HEK293 (cell line): Measurements from ENCODE around the gene SLMAP.

Experiments
- CTCF ChIA-PET: fragments of 350-600 bp; formaldehyde crosslinking; extraction: SDS; loops from one replicate; lab custom pipeline; 2021; ENCODE audit warnings: antibody characterized with exemption; lab: Yijun Ruan, JAX
- POLR2A ChIA-PET: fragments of 300-600 bp; formaldehyde crosslinking; extraction: SDS; loops from one replicate; lab custom pipeline; 2020; ENCODE audit warnings: antibody characterized with exemption, inconsistent platforms; lab: Yijun Ruan, JAX
- H3K27ac ChIP-seq: fragments of 200-500 bp; sonication (Bioruptor generic); 2 replicates; pipeline ENCODE4 v1.5.1; 2014; ENCODE audit warnings: low read depth, low read length, control low read depth, inconsistent platforms; ENCODE audit errors: extremely low read depth
- H3K36me3 ChIP-seq, 2 experiments: fragments of 200-500 bp in 1 of 2; sonication (Bioruptor generic) in 1 of 2; 1 replicate in 1 of 2; 2 replicates in 1 of 2; pipeline ENCODE4 v1.5.1; 2014 to 2017; ENCODE audit warnings: inconsistent platforms in 2 of 2, low read length in 2 of 2; ENCODE audit not compliant: control insufficient read depth in 2 of 2, insufficient read depth in 1 of 2
- H3K4me1 ChIP-seq: fragments of 200-500 bp; sonication (Bioruptor generic); 2 replicates; pipeline ENCODE4 v1.5.1; 2014; ENCODE audit warnings: mild to moderate bottlenecking, low read length, inconsistent platforms; ENCODE audit not compliant: control insufficient read depth, insufficient read depth
- H3K4me3 ChIP-seq: 2 replicates; pipeline ENCODE4 v1.5.1; 2011; ENCODE audit warnings: low read depth, mild to moderate bottlenecking, control low read depth, low read length, moderate library complexity
- H3K9me3 ChIP-seq: fragments of 200-500 bp; sonication (Bioruptor generic); 2 replicates; pipeline ENCODE4 v1.5.1; 2014; ENCODE audit warnings: low read depth, low read length, inconsistent platforms; ENCODE audit not compliant: control insufficient read depth, insufficient read depth
- BCL11A ChIP-seq: fragments of 450-650 bp; formaldehyde crosslinking; IDR thresholded peaks from 2 replicates; pipeline ENCODE4 v1.5.1; 2016; ENCODE audit warnings: low read depth, missing biosample characterization, missing genetic modification characterization
- GLIS2 ChIP-seq: fragments of 450-650 bp; formaldehyde crosslinking; IDR thresholded peaks from 2 replicates; pipeline ENCODE4 v1.5.1; 2016; ENCODE audit warnings: missing biosample characterization, missing genetic modification characterization
- MEIS1 ChIP-seq: sonication (generic); formaldehyde crosslinking; IDR thresholded peaks from 2 replicates; pipeline ENCODE4 v1.8.1; 2022; ENCODE audit warnings: missing genetic modification reagents, mild to moderate bottlenecking, borderline replicate concordance
- ZBTB48 ChIP-seq: fragments of 450-650 bp; formaldehyde crosslinking; IDR thresholded peaks from 2 replicates; pipeline ENCODE4 v1.5.1; 2016; ENCODE audit warnings: missing biosample characterization, missing genetic modification characterization
- ZFHX2 ChIP-seq: fragments of 450-650 bp; formaldehyde crosslinking; conservative IDR thresholded peaks from 2 replicates; pipeline ENCODE4 v1.5.1; 2016; ENCODE audit warnings: missing biosample characterization, missing genetic modification characterization
- ZFP3 ChIP-seq: fragments of 450-650 bp; formaldehyde crosslinking; IDR thresholded peaks from 2 replicates; pipeline ENCODE4 v1.5.1; 2016; ENCODE audit warnings: low read depth, missing biosample characterization, missing genetic modification characterization
- ZFP69B ChIP-seq: fragments of 450-650 bp; formaldehyde crosslinking; IDR thresholded peaks from 2 replicates; pipeline ENCODE4 v1.5.1; 2016; ENCODE audit warnings: missing biosample characterization, missing genetic modification characterization
- ZNF10 ChIP-seq: fragments of 450-650 bp; formaldehyde crosslinking; IDR thresholded peaks from 2 replicates; pipeline ENCODE4 v1.5.1; 2017; ENCODE audit warnings: missing biosample characterization, missing genetic modification characterization
- ZNF112 ChIP-seq: fragments of 450-650 bp; formaldehyde crosslinking; IDR thresholded peaks from 2 replicates; pipeline ENCODE4 v1.5.0; 2017; ENCODE audit warnings: missing biosample characterization, missing genetic modification characterization
- ZNF2 ChIP-seq: fragments of 450-650 bp; formaldehyde crosslinking; IDR thresholded peaks from 2 replicates; pipeline ENCODE4 v1.5.1; 2016; ENCODE audit warnings: missing biosample characterization, missing genetic modification characterization
- ZNF214 ChIP-seq: fragments of 450-650 bp; formaldehyde crosslinking; IDR thresholded peaks from 2 replicates; pipeline ENCODE4 v1.5.1; 2017; ENCODE audit warnings: missing biosample characterization, mild to moderate bottlenecking, missing genetic modification characterization, borderline replicate concordance
- ZNF223 ChIP-seq: fragments of 450-650 bp; formaldehyde crosslinking; IDR thresholded peaks from 2 replicates; pipeline ENCODE4 v1.5.1; 2016; ENCODE audit warnings: missing biosample characterization, missing genetic modification characterization
- ZNF292 ChIP-seq: fragments of 450-650 bp; formaldehyde crosslinking; IDR thresholded peaks from 2 replicates; pipeline ENCODE4 v1.5.1; 2016; ENCODE audit warnings: low read depth, missing biosample characterization, missing genetic modification characterization, borderline replicate concordance
- ZNF354C ChIP-seq: fragments of 450-650 bp; formaldehyde crosslinking; IDR thresholded peaks from 2 replicates; pipeline ENCODE4 v1.5.1; 2016; ENCODE audit warnings: missing biosample characterization, missing genetic modification characterization, low read depth, borderline replicate concordance
- ZNF510 ChIP-seq: fragments of 450-650 bp; formaldehyde crosslinking; IDR thresholded peaks from 2 replicates; pipeline ENCODE4 v1.5.1; 2018; ENCODE audit warnings: mild to moderate bottlenecking, missing genetic modification characterization, missing biosample characterization; ENCODE audit not compliant: insufficient replicate concordance
- ZNF549 ChIP-seq: fragments of 450-650 bp; IDR thresholded peaks from 2 replicates; pipeline ENCODE4 v1.5.1; 2018; ENCODE audit warnings: missing biosample characterization, missing genetic modification characterization, mild to moderate bottlenecking, inconsistent platforms, moderate library complexity
- ZNF596 ChIP-seq: fragments of 450-650 bp; IDR thresholded peaks from 2 replicates; pipeline ENCODE4 v1.5.0; 2018; ENCODE audit warnings: missing biosample characterization, mild to moderate bottlenecking, missing genetic modification characterization, moderate library complexity
- ZNF623 ChIP-seq: fragments of 450-650 bp; formaldehyde crosslinking; IDR thresholded peaks from 2 replicates; pipeline ENCODE4 v1.5.1; 2016; ENCODE audit warnings: missing biosample characterization, missing genetic modification characterization
- ZNF629 ChIP-seq: fragments of 450-650 bp; formaldehyde crosslinking; IDR thresholded peaks from 2 replicates; pipeline ENCODE4 v1.5.1; 2017; ENCODE audit warnings: missing biosample characterization, missing genetic modification characterization
- ZNF658 ChIP-seq: fragments of 450-650 bp; formaldehyde crosslinking; IDR thresholded peaks from 2 replicates; pipeline ENCODE4; 2016; ENCODE audit warnings: missing biosample characterization, missing genetic modification characterization
- ZNF660 ChIP-seq: fragments of 450-650 bp; IDR thresholded peaks from 2 replicates; pipeline ENCODE4 v1.5.1; 2018; ENCODE audit warnings: missing biosample characterization, mild to moderate bottlenecking, missing genetic modification characterization
- ZNF664 ChIP-seq: fragments of 450-650 bp; formaldehyde crosslinking; IDR thresholded peaks from 2 replicates; pipeline ENCODE4 v1.5.1; 2016; ENCODE audit warnings: missing biosample characterization, missing genetic modification characterization
- ZNF777 ChIP-seq: fragments of 450-650 bp; formaldehyde crosslinking; IDR thresholded peaks from 2 replicates; pipeline ENCODE4 v1.5.1; 2017; ENCODE audit warnings: missing biosample characterization, missing genetic modification characterization, borderline replicate concordance
- ZNF785 ChIP-seq: fragments of 450-650 bp; formaldehyde crosslinking; IDR thresholded peaks from 2 replicates; pipeline ENCODE4 v1.5.1; 2016; ENCODE audit warnings: missing biosample characterization, missing genetic modification characterization
- ZNF830 ChIP-seq: fragments of 450-650 bp; IDR thresholded peaks from 2 replicates; pipeline ENCODE4 v1.5.0; 2018; ENCODE audit warnings: missing biosample characterization, missing genetic modification characterization, low read depth, mild to moderate bottlenecking, moderate library complexity
- TF ChIP-seq, protein P1 (sequence below): fragments of 450-650 bp; formaldehyde crosslinking; IDR thresholded peaks from 2 replicates; pipeline ENCODE4 v1.5.1; 2016; ENCODE audit warnings: missing biosample characterization, missing genetic modification characterization
- TF ChIP-seq, protein P2 (sequence below): fragments of 450-650 bp; formaldehyde crosslinking; IDR thresholded peaks from 2 replicates; pipeline ENCODE4 v1.5.1; 2016; ENCODE audit warnings: missing biosample characterization, missing genetic modification characterization
- TF ChIP-seq, protein P3 (sequence below): fragments of 450-650 bp; formaldehyde crosslinking; IDR thresholded peaks from 2 replicates; pipeline ENCODE4 v1.5.1; 2016; ENCODE audit warnings: missing biosample characterization, missing genetic modification characterization
- TF ChIP-seq, protein P4 (sequence below): fragments of 450-650 bp; formaldehyde crosslinking; IDR thresholded peaks from 2 replicates; pipeline ENCODE4 v1.5.1; 2016; ENCODE audit warnings: missing biosample characterization, missing genetic modification characterization
- TF ChIP-seq, protein P5 (sequence below): fragments of 450-650 bp; formaldehyde crosslinking; IDR thresholded peaks from 2 replicates; pipeline ENCODE4 v1.5.1; 2017; ENCODE audit warnings: missing biosample characterization, missing genetic modification characterization

Gene SLMAP

DNA sequence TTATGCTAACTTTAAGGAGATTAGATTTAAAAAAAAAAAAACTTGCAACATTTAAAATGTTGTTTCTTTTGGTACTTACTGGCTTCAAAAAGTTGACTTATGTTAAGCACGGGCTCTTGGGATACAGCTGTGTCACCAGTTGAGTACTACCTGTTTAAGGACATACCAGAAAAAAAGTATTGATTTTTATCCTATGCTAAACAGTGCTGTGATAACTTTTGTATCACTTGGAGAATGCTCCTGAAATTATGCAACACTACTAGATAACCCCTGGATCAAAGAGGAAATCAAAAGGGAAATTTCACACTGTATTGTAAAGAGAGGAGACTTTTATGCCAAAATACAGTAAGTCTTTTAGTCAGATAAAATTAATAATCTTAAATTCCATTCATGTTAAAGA, 77.7 kb downstream of the SLMAP start:
- no peaks in the 10 kb centered on the region for H3K9me3 ChIP-seq
- H3K4me1 ChIP-seq, result no peaks in the 10 kb centered on the region
- no peak overlapping the region for H3K27ac ChIP-seq
- H3K4me3 ChIP-seq, result no peak overlapping the region
- peaks cover 7 to 10% of the 10 kb centered on the region in 2 experiments for H3K36me3 ChIP-seq
- ChIA-PET POLR2A (no interaction called here), CTCF (no interaction called here)
- TF ChIP-seq ZNF214 (tag by site-specific recombination) (no peak), ZNF658 (tag by site-specific recombination) (no peak), ZNF112 (tag by site-specific recombination) (no peak), ZNF223 (tag by site-specific recombination) (no peak), ZNF549 (tag by site-specific recombination) (no peak), ZNF354C (no peak), ZNF623 (tag by site-specific recombination) (no peak), BCL11A (tag by site-specific recombination) (no peak), ZNF10 (tag by site-specific recombination) (no peak), ZNF2 (no peak), ZNF596 (tag by site-specific recombination) (no peak), ZNF785 (tag by site-specific recombination) (no peak), ZNF777 (no peak), ZFP3 (tag by site-specific recombination) (no peak), ZFP69B (tag by site-specific recombination) (no peak)
- TF ChIP-seq, protein P1, sequence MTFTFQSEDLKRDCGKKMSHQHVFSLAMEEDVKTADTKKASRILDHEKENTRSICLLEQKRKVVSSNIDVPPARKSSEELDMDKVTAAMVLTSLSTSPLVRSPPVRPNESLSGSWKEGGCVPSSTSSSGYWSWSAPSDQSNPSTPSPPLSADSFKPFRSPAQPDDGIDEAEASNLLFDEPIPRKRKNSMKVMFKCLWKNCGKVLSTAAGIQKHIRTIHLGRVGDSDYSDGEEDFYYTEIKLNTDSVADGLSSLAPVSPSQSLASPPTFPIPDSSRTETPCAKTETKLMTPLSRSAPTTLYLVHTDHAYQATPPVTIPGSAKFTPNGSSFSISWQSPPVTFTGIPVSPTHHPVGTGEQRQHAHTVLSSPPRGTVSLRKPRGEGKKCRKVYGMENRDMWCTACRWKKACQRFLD, result no peak
- TF ChIP-seq, protein P2, sequence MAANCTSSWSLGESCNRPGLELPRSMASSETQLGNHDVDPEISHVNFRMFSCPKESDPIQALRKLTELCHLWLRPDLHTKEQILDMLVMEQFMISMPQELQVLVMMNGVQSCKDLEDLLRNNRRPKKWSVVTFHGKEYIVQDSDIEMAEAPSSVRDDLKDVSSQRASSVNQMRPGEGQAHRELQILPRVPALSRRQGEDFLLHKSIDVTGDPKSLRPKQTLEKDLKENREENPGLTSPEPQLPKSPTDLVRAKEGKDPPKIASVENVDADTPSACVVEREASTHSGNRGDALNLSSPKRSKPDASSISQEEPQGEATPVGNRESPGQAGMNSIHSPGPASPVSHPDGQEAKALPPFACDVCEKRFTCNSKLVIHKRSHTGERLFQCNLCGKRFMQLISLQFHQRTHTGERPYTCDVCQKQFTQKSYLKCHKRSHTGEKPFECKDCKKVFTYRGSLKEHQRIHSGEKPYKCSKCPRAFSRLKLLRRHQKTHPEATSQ, result no peak
- TF ChIP-seq, protein P3, sequence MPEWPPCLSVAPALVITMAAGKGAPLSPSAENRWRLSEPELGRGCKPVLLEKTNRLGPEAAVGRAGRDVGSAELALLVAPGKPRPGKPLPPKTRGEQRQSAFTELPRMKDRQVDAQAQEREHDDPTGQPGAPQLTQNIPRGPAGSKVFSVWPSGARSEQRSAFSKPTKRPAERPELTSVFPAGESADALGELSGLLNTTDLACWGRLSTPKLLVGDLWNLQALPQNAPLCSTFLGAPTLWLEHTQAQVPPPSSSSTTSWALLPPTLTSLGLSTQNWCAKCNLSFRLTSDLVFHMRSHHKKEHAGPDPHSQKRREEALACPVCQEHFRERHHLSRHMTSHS (tag by site-specific recombination), result no peak
- TF ChIP-seq, protein P4, sequence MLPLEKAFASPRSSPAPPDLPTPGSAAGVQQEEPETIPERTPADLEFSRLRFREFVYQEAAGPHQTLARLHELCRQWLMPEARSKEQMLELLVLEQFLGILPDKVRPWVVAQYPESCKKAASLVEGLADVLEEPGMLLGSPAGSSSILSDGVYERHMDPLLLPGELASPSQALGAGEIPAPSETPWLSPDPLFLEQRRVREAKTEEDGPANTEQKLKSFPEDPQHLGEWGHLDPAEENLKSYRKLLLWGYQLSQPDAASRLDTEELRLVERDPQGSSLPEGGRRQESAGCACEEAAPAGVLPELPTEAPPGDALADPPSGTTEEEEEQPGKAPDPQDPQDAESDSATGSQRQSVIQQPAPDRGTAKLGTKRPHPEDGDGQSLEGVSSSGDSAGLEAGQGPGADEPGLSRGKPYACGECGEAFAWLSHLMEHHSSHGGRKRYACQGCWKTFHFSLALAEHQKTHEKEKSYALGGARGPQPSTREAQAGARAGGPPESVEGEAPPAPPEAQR, result no peak

DNA sequence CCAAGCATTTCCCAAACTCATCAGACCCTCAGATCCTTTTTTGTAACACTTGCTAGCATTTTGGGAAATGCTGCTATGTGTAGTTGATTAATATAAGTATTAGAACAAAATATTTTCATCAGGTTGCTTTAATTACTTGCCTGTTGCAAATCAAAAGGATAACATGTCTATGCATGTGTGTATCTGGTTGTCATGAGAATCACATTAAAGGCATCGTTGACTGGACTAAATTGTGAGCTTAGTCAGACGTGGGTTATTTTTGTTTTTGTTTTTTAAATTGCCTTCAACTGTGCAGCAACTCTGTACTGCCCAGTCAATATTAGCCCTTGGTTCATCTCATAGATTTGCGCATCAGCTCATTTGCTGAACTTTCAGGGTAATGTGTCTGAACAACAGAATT, 81.6 kb downstream of the SLMAP start:
- ChIA-PET POLR2A (no interaction called here), CTCF (no interaction called here)
- H3K4me1 ChIP-seq, result no peaks in the 10 kb centered on the region
- no peak overlapping the region for H3K27ac ChIP-seq
- peaks cover 4 to 7% of the 10 kb centered on the region in 2 experiments for H3K36me3 ChIP-seq
- no peaks in the 10 kb centered on the region for H3K9me3 ChIP-seq
- no peak overlapping the region for H3K4me3 ChIP-seq
- no peak for TF ChIP-seq ZNF660 (tag by site-specific recombination)
- TF ChIP-seq ZNF664, result no peak
- TF ChIP-seq ZNF830 (tag by site-specific recombination), result no peak
- no peak for TF ChIP-seq ZFHX2 (tag by site-specific recombination)
- TF ChIP-seq, protein P5, sequence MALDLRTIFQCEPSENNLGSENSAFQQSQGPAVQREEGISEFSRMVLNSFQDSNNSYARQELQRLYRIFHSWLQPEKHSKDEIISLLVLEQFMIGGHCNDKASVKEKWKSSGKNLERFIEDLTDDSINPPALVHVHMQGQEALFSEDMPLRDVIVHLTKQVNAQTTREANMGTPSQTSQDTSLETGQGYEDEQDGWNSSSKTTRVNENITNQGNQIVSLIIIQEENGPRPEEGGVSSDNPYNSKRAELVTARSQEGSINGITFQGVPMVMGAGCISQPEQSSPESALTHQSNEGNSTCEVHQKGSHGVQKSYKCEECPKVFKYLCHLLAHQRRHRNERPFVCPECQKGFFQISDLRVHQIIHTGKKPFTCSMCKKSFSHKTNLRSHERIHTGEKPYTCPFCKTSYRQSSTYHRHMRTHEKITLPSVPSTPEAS (tag by site-specific recombination), result no peak
- TF ChIP-seq, protein P3 (tag by site-specific recombination), result no peak
- no peak for TF ChIP-seq MEIS1
- TF ChIP-seq ZNF292 (tag by site-specific recombination), result no peak
- TF ChIP-seq ZNF510 (tag by site-specific recombination), result no peak
- no peak for TF ChIP-seq GLIS2 (tag by site-specific recombination)
- no peak for TF ChIP-seq ZBTB48 (tag by site-specific recombination)
- TF ChIP-seq, protein P4, result no peak
- TF ChIP-seq ZNF629 (tag by site-specific recombination), result no peak
